ENCODE results near the gene FETUB.

The FETUB gene

GRCh38 chr3:186639778-186640472 lies at the start of gene FETUB:
Gene FETUB (plus strand): TSS chr3:186640399. CDS start chr3:186640461, 62 bp downstream.
- no peak for DNase-seq (ENCODE audit: low read depth in 2 of 2)

- DNase-seq (ENCODE audit: low read depth in 2 of 2) = no peak
These were observed 49.5 kb upstream of the FETUB start for GRCh38 chr3:186590580-186591295.

GRCh38 chr3:186592682-186593081 lies 47.5 kb upstream of the FETUB start:
- DNase-seq (ENCODE audit: low read depth in 2 of 2) = no peak

GRCh38 chr3:186593862-186594261 lies 46.3 kb upstream of the FETUB start:
- DNase-seq (ENCODE audit: low read depth in 2 of 2) = no peak

- DNase-seq (ENCODE audit: low read depth in 2 of 2) = no peak
These were observed 45.5 kb upstream of the FETUB start for GRCh38 chr3:186594591-186595113.

GRCh38 chr3:186596568-186597287 lies 43.5 kb upstream of the FETUB start:
- DNase-seq (ENCODE audit: low read depth in 2 of 2) = no peak

GRCh38 chr3:186598108-186598784 lies 42.0 kb upstream of the FETUB start:
- DNase-seq (ENCODE audit: low read depth in 2 of 2) = no peak

GRCh38 chr3:186598794-186599141 lies 41.4 kb upstream of the FETUB start:
- DNase-seq (ENCODE audit: low read depth in 2 of 2) = no peak

- DNase-seq (ENCODE audit: low read depth in 2 of 2) = no peak
These were observed 40.9 kb upstream of the FETUB start for GRCh38 chr3:186599142-186599784.

GRCh38 chr3:186599785-186600166 lies 40.4 kb upstream of the FETUB start:
- DNase-seq (ENCODE audit: low read depth in 2 of 2) = no peak

GRCh38 chr3:186600896-186601295 lies 39.3 kb upstream of the FETUB start:
- no peak for DNase-seq (ENCODE audit: low read depth in 2 of 2)

GRCh38 chr3:186603159-186603558 lies 37.0 kb upstream of the FETUB start:
- DNase-seq (ENCODE audit: low read depth in 2 of 2) = no peak

- no peak for DNase-seq (ENCODE audit: low read depth in 2 of 2)
These were observed 35.1 kb upstream of the FETUB start for GRCh38 chr3:186605078-186605477.

GRCh38 chr3:186605561-186606545 lies 34.3 kb upstream of the FETUB start:
- DNase-seq (ENCODE audit: low read depth in 2 of 2) = no peak

GRCh38 chr3:186608624-186609215 lies 31.5 kb upstream of the FETUB start:
- no peak for DNase-seq (ENCODE audit: low read depth in 2 of 2)

GRCh38 chr3:186609247-186609868 lies 30.8 kb upstream of the FETUB start:
- no peak for DNase-seq (ENCODE audit: low read depth in 2 of 2)

GRCh38 chr3:186612065-186612464 lies 28.1 kb upstream of the FETUB start:
- no peak for DNase-seq (ENCODE audit: low read depth in 2 of 2)

- DNase-seq (ENCODE audit: low read depth in 2 of 2) = no peak
These were observed 27.2 kb upstream of the FETUB start, which contains the start of gene AHSG for GRCh38 chr3:186612721-186613636. Gene AHSG (plus strand): TSS chr3:186613060. CDS start chr3:186613142, 82 bp downstream.
